HCT116 (cell line): ENCODE data around the gene MAP3K5. TPM values are rescaled to one million over a fixed set of nuclear protein-coding genes. Genes with fewer than 3 reads are reported as not detected.
A peak's percentile ranks its signal among the peaks of the same experiment; 100 is the strongest.

ENCODE experiments used
- ATAC-seq: fragments of 200-7000 bp; cut with Tn5 transposase; 2 replicates; pipeline ENCODE4 v1.9.1; 2020; ENCODE audit warnings: mild to moderate bottlenecking, moderate library complexity
- BruUV-seq: library from RNA; stranded (reverse); fragments of 400-500 nt; replicated peaks from 2 replicates; lab custom pipeline; 2021; lab: Mats Ljungman, UMichigan
- CTCF ChIA-PET: fragments of 300-600 bp; sonication (Branson Sonifier 250); formaldehyde crosslinking; loops from one replicate; lab custom pipeline; 2021; ENCODE audit warnings: antibody characterized with exemption; lab: Charles Lee
- POLR2A ChIA-PET: fragments of 300-600, 350-600 bp; sonication (Branson Sonifier 250); formaldehyde crosslinking; loops from one replicate; lab custom pipeline; 2021; ENCODE audit warnings: antibody characterized with exemption; lab: Charles Lee
- RAD21 ChIA-PET, 2 experiments: fragments of 300-600 bp; sonication (Branson Sonifier 250); formaldehyde crosslinking; loops; one replicate each; lab custom pipeline; 2023; ENCODE audit warnings: low total read pairs in 2 of 2; ENCODE audit not compliant: uncharacterized antibody in 2 of 2, unreplicated experiment in 2 of 2, low non-redundant PET in 1 of 2; lab: Charles Lee
- DNase-seq: peaks from one replicate; pipeline ENCODE4 v3.0.0-alpha.2; 2010; ENCODE audit warnings: low read depth, low spot score
- H2AFZ ChIP-seq: fragments of 200-600 bp; shearing (Covaris generic), sonication (generic); 2 replicates; pipeline ENCODE4 v1.6.1; 2017; ENCODE audit warnings: low read depth, mixed run types, mixed read lengths, antibody characterized with exemption, low read length; ENCODE audit not compliant: poor library complexity, severe bottlenecking
- H3K27ac ChIP-seq: 2 replicates; pipeline ENCODE4 v1.5.1; 2012; ENCODE audit warnings: low read depth, low read length
- H3K27me3 ChIP-seq: fragments of 200-600 bp; sonication (generic); 2 replicates; pipeline ENCODE4 v1.6.1; 2016; ENCODE audit warnings: mixed run types, low read length, mixed read lengths; ENCODE audit not compliant: insufficient read depth
- H3K36me3 ChIP-seq, 2 experiments: fragments of 200-500 bp in 1 of 2; fragments of 200-600 bp in 1 of 2; sonication (Bioruptor generic) in 1 of 2; sonication (generic) in 1 of 2; 2 replicates each; pipeline versions ENCODE4 v1.5.1 to v1.6.1; 2014 to 2016; ENCODE audit warnings: low read length in 2 of 2, inconsistent platforms in 1 of 2, mixed read lengths in 1 of 2, mixed run types in 1 of 2; ENCODE audit not compliant: insufficient read depth in 2 of 2, control insufficient read depth in 1 of 2
- H3K4me1 ChIP-seq, 2 experiments: fragments of 200-600 bp in 1 of 2; sonication (generic) in 1 of 2; 2 replicates each; pipeline versions ENCODE4 v1.5.1 to v1.6.1; 2012 to 2017; ENCODE audit warnings: low read length in 2 of 2, inconsistent platforms in 1 of 2, mild to moderate bottlenecking in 1 of 2, mixed read lengths in 1 of 2, mixed run types in 1 of 2, moderate library complexity in 1 of 2; ENCODE audit not compliant: insufficient read depth in 2 of 2, control insufficient read depth in 1 of 2
- H3K4me2 ChIP-seq: fragments of 200-600 bp; sonication (generic); 2 replicates; pipeline ENCODE4 v1.6.1; 2017; ENCODE audit warnings: mixed run types, low read length, mixed read lengths
- H3K4me3 ChIP-seq, 2 experiments: fragments of 200-600 bp in 1 of 2; sonication (generic) in 1 of 2; replicated peaks in 1 of 2; 2 replicates each; pipeline ENCODE4 v1.5.1; 2011 to 2016; ENCODE audit warnings: low read length in 2 of 2, control low read depth in 1 of 2, low read depth in 1 of 2, mild to moderate bottlenecking in 1 of 2, mixed read lengths in 1 of 2, mixed run types in 1 of 2
- H3K79me2 ChIP-seq: fragments of 200-600 bp; sonication (generic); 2 replicates; pipeline ENCODE4 v1.6.1; 2017; ENCODE audit warnings: mild to moderate bottlenecking, mixed run types, low read length, moderate library complexity, mixed read lengths; ENCODE audit not compliant: insufficient read depth
- H3K9ac ChIP-seq: fragments of 200-600 bp; sonication (generic); 2 replicates; pipeline ENCODE4 v1.6.1; 2016; ENCODE audit warnings: low read length, mixed read lengths
- H3K9me2 ChIP-seq: fragments of 200-600 bp; sonication (generic), shearing (Covaris generic); 2 replicates; pipeline ENCODE4 v1.6.1; 2017; ENCODE audit warnings: mixed run types, mild to moderate bottlenecking, moderate library complexity; ENCODE audit not compliant: insufficient read depth
- H3K9me3 ChIP-seq, 2 experiments: fragments of 200-500 bp in 1 of 2; fragments of 200-600 bp in 1 of 2; sonication (Bioruptor generic) in 1 of 2; sonication (generic) in 1 of 2; 2 replicates each; pipeline ENCODE4 v1.6.1; 2014 to 2017; ENCODE audit warnings: low read length in 2 of 2, mixed read lengths in 2 of 2, inconsistent platforms in 1 of 2, low read depth in 1 of 2, mild to moderate bottlenecking in 1 of 2, mixed run types in 1 of 2, moderate library complexity in 1 of 2; ENCODE audit not compliant: control insufficient read depth in 1 of 2, insufficient read depth in 1 of 2
- H4K20me1 ChIP-seq: fragments of 200-600 bp; sonication (generic), shearing (Covaris generic); 2 replicates; pipeline ENCODE4 v1.6.1; 2017; ENCODE audit warnings: mixed run types, mild to moderate bottlenecking, moderate library complexity; ENCODE audit not compliant: insufficient read depth
- CBX3 ChIP-seq: IDR thresholded peaks from 2 replicates; pipeline ENCODE4 v1.6.1; 2012; ENCODE audit warnings: low read depth
- CEBPB ChIP-seq: IDR thresholded peaks from 2 replicates; pipeline ENCODE4 v1.6.1; 2012; ENCODE audit warnings: low read depth
- EGR1 ChIP-seq: IDR thresholded peaks from 2 replicates; pipeline ENCODE4 v1.6.1; 2012; ENCODE audit warnings: low read depth
- ELF1 ChIP-seq: IDR thresholded peaks from 2 replicates; pipeline ENCODE4 v1.6.1; 2012; ENCODE audit warnings: low read depth, borderline replicate concordance
- EZH2phosphoT487 ChIP-seq: fragments of 200-600 bp; IDR thresholded peaks from 2 replicates; pipeline ENCODE4 v1.6.1; 2018; ENCODE audit warnings: antibody characterized with exemption, borderline replicate concordance
- FOSL1 ChIP-seq: IDR thresholded peaks from 2 replicates; pipeline ENCODE4 v1.6.1; 2012; ENCODE audit warnings: low read depth
- MAX ChIP-seq: IDR thresholded peaks from 2 replicates; pipeline ENCODE4 v1.6.1; 2012
- POLR2A ChIP-seq: IDR thresholded peaks from 2 replicates; pipeline ENCODE4 v1.7.0; 2011; ENCODE audit warnings: borderline replicate concordance; ENCODE audit not compliant: insufficient read depth, insufficient read length; ENCODE audit errors: extremely low read depth
- POLR2AphosphoS5 ChIP-seq: IDR thresholded peaks from 2 replicates; pipeline ENCODE4 v1.6.1; 2011; ENCODE audit warnings: mild to moderate bottlenecking, low read depth, low read length, moderate library complexity
- RAD21 ChIP-seq: IDR thresholded peaks from 2 replicates; pipeline ENCODE4 v1.6.1; 2012; ENCODE audit warnings: low read depth, mild to moderate bottlenecking
- SIN3A ChIP-seq: IDR thresholded peaks from 2 replicates; pipeline ENCODE4 v1.6.1; 2012; ENCODE audit warnings: low read depth
- SP1 ChIP-seq: IDR thresholded peaks from 2 replicates; pipeline ENCODE4 v1.6.1; 2012; ENCODE audit warnings: low read depth
- SRF ChIP-seq: IDR thresholded peaks from 2 replicates; pipeline ENCODE4 v1.6.1; 2012; ENCODE audit warnings: low read depth
- TCF7L2 ChIP-seq: IDR thresholded peaks from 2 replicates; pipeline ENCODE4 v1.7.0; 2011; ENCODE audit warnings: borderline replicate concordance, inconsistent platforms; ENCODE audit not compliant: insufficient read depth, insufficient read length; ENCODE audit errors: extremely low read depth
- YY1 ChIP-seq: IDR thresholded peaks from 2 replicates; pipeline ENCODE4 v1.6.1; 2011; ENCODE audit warnings: low read length, low read depth, moderate library complexity, mild to moderate bottlenecking; ENCODE audit not compliant: insufficient replicate concordance; ENCODE audit errors: extremely low read depth
- ZBTB33 ChIP-seq: IDR thresholded peaks from 2 replicates; pipeline ENCODE4 v1.6.1; 2011; ENCODE audit warnings: mild to moderate bottlenecking, low read length, moderate library complexity; ENCODE audit not compliant: insufficient replicate concordance; ENCODE audit errors: extremely low read depth
- ZFX ChIP-seq: fragments of 450-650 bp; IDR thresholded peaks from 2 replicates; pipeline ENCODE4 v1.6.1; 2017
- ZNF274 ChIP-seq: fragments of 200-500 bp; sonication (Bioruptor generic); IDR thresholded peaks from 2 replicates; pipeline ENCODE4 v1.6.1; 2014; ENCODE audit warnings: mild to moderate bottlenecking, low read depth, low read length, inconsistent platforms
- intact Hi-C: fragments of 100-400 bp; cut with micrococcal nuclease; formaldehyde crosslinking; loops from 2 replicates; pipeline ENCODE4 v1.10.0; 2022
- total RNA-seq: library from RNA; stranded (reverse); gene quantifications from one replicate; pipeline ENCODE4 v1.2.1, GENCODE V29; 2021; ENCODE audit not compliant: unreplicated experiment

MAP3K5 gene
- total RNA-seq, 1 experiment from 2014 or later, result 11.8 TPM

- Histone ChIP-seq H3K4me1 (peaks cover 12 to 35% of the 10 kb centered on the region in 2 experiments), H3K36me3 (no peaks in the 10 kb centered on the region), H3K79me2 (peaks cover 26% of the 10 kb centered on the region; the same call in 1 of the 2 replicates), H3K9ac (no peak overlapping the region), H3K9me2 (no peaks in the 10 kb centered on the region), H2AFZ (no peak overlapping the region), H3K27ac (no peak overlapping the region), H3K27me3 (no peaks in the 10 kb centered on the region), H4K20me1 (no peaks in the 10 kb centered on the region), H3K9me3 (no peaks in the 10 kb centered on the region), H3K4me2 (peak overlapping the region; percentile 29; the same call in 1 of the 2 replicates), H3K4me3 (no peak overlapping the region)
- CTCF ChIA-PET, result interaction anchor here (2.0 kb wide), 1 partner anchor 9 kb away, joined by 6 read pairs; the partner anchor contains the start of gene MAP3K5
- intact Hi-C loops, result no loop called here
- TF ChIP-seq FOSL1 (no peak), CEBPB (no peak), ZNF274 (no peak), ELF1 (no peak), EGR1 (no peak), YY1 (no peak), SRF (no peak), TCF7L2 (no peak), SP1 (no peak)
- no peak for DNase-seq
- RAD21 ChIA-PET, result no interaction called here
- BruUV-seq, result no TSS peak
- no peak for ATAC-seq
- POLR2A ChIA-PET, result no interaction called here
These were observed 9.3 kb downstream of the MAP3K5 start for GRCh38 chr6:136783021-136783420.

- Histone ChIP-seq H2AFZ (no peak overlapping the region), H3K4me2 (peak overlapping the region; percentile 29), H3K4me1 (peaks cover 7 to 27% of the 10 kb centered on the region in 2 experiments; a peak in 3 of 4 replicates), H3K9me3 (no peaks in the 10 kb centered on the region), H3K9me2 (no peaks in the 10 kb centered on the region), H3K27ac (no peak overlapping the region), H3K9ac (no peak overlapping the region), H3K79me2 (peaks cover 18% of the 10 kb centered on the region; the same call in 1 of the 2 replicates), H4K20me1 (no peaks in the 10 kb centered on the region), H3K36me3 (no peaks in the 10 kb centered on the region), H3K27me3 (no peaks in the 10 kb centered on the region), H3K4me3 (no peak overlapping the region)
- POLR2A ChIA-PET, result interaction anchor here (0.9 kb wide), 1 partner anchor 10 kb away, joined by 5 read pairs; the partner anchor contains the start of gene MAP3K5
- DNase-seq (no peak), ATAC-seq (peak; percentile 46)
- intact Hi-C loops, result no loop called here
- RAD21 ChIA-PET, result no interaction called here
- no TSS peak for BruUV-seq
- CTCF ChIA-PET, result interaction anchor here (1.2 to 2.2 kb wide), 2 partner anchors 10 to 138 kb away, joined by 4 to 7 read pairs; partner anchors contain the start of gene MAP3K5
- TF ChIP-seq TCF7L2, result no peak
- 0 out of 2 replicates have a peak, but pooled peaks have one; percentile 34 for TF ChIP-seq ELF1
- TF ChIP-seq YY1, result peak; percentile 8
- TF ChIP-seq SRF, result no peak
- TF ChIP-seq CBX3, result peak; percentile 71; the same call in 1 of the 2 replicates
- no peak for TF ChIP-seq ZNF274
- TF ChIP-seq POLR2AphosphoS5, result no peak
- TF ChIP-seq ZFX, result no peak
- TF ChIP-seq RAD21, result no peak
- no peak for TF ChIP-seq POLR2A
- TF ChIP-seq MAX, result 0 out of 2 replicates have a peak, but pooled peaks have one; percentile 30
- TF ChIP-seq SP1, result peak; percentile 51; the same call in 1 of the 2 replicates
- no peak for TF ChIP-seq EZH2phosphoT487
- TF ChIP-seq SIN3A, result no peak
- TF ChIP-seq ZBTB33, result no peak
These were observed 10.1 kb downstream of the MAP3K5 start for GRCh38 chr6:136782021-136782770.
